Natural killer cell (primary cell): Measurements from ENCODE around the gene FAM131B. TPM values are rescaled to one million over a fixed set of nuclear protein-coding genes. Genes with fewer than 3 reads are reported as not detected.
A peak's percentile ranks its signal among the peaks of the same experiment; 100 is the strongest.

Experiments used
- ATAC-seq, 3 donors: fragments of 150-1000 bp in 2 of 3; fragments of 200-7000 bp in 1 of 3; cut with Tn5 transposase; 1 replicate in 1 of 3; 2 replicates in 2 of 3; pipeline ENCODE4 v1.10.0; 2021; ENCODE audit warnings: mild to moderate bottlenecking in 2 of 3, moderate library complexity in 2 of 3
- DNase-seq, 2 donors: peaks; one replicate each; pipeline versions ENCODE4 v3.0.0 to v3.0.0-alpha.2; 2013 to 2021; ENCODE audit warnings: mixed read lengths in 1 of 2
- H3K27ac ChIP-seq: one replicate; pipeline ENCODE4 v1.5.1; 2013; ENCODE audit warnings: mild to moderate bottlenecking, low read length
- H3K27me3 ChIP-seq: one replicate; pipeline ENCODE4 v1.6.1; 2013; ENCODE audit warnings: low read length; ENCODE audit not compliant: control insufficient read depth, insufficient read depth
- H3K36me3 ChIP-seq: one replicate; pipeline ENCODE4 v1.6.1; 2013; ENCODE audit warnings: low read length; ENCODE audit not compliant: control insufficient read depth, insufficient read depth
- H3K4me1 ChIP-seq: one replicate; pipeline ENCODE4 v1.6.1; 2013; ENCODE audit warnings: low read length; ENCODE audit not compliant: control insufficient read depth, insufficient read depth
- H3K4me3 ChIP-seq: one replicate; pipeline ENCODE4 v1.5.1; 2013; ENCODE audit warnings: low read length
- H3K9me3 ChIP-seq: one replicate; pipeline ENCODE4 v1.6.1; 2013; ENCODE audit warnings: low read length; ENCODE audit not compliant: control insufficient read depth, insufficient read depth
- H3K27ac Mint-ChIP-seq, 2 donors: one replicate each; pipeline ENCODE4 v1.8.0; 2022; ENCODE audit warnings: mild to moderate bottlenecking in 2 of 2, mixed read lengths in 2 of 2, moderate library complexity in 1 of 2
- H3K27me3 Mint-ChIP-seq, 2 donors: one replicate each; pipeline ENCODE4 v1.8.0; 2022; ENCODE audit warnings: low read depth in 2 of 2, mixed read lengths in 2 of 2
- H3K36me3 Mint-ChIP-seq: one replicate; pipeline ENCODE4 v1.8.0; 2022; ENCODE audit warnings: mixed read lengths
- H3K4me1 Mint-ChIP-seq, 2 donors: one replicate each; pipeline ENCODE4 v1.8.0; 2022; ENCODE audit warnings: mixed read lengths in 2 of 2
- H3K4me3 Mint-ChIP-seq: one replicate; pipeline ENCODE4 v1.8.0; 2022; ENCODE audit warnings: mild to moderate bottlenecking, moderate library complexity, mixed read lengths
- H3K9me3 Mint-ChIP-seq, 2 donors: one replicate each; pipeline ENCODE4 v1.8.0; 2022; ENCODE audit warnings: mixed read lengths in 2 of 2
- CTCF ChIP-seq: fragments of 200-600 bp; IDR thresholded peaks from one replicate; pipeline ENCODE4 v1.8.0; 2022; ENCODE audit warnings: antibody characterized with exemption
- WGBS: methylation state at CpG from one replicate; pipeline ENCODE4 v1.1.7; 2013; ENCODE audit warnings: missing lambda C conversion rate; ENCODE audit not compliant: insufficient coverage; 5-methylcytosine and 5-hydroxymethylcytosine counted together
- intact Hi-C: fragments of 100-400 bp; cut with micrococcal nuclease; formaldehyde crosslinking; loops from one replicate; pipeline ENCODE4 v1.14.2; 2022
- total RNA-seq, 4 donors: library from RNA; stranded (reverse); fragments of 120-200 nt in 1 of 4; gene quantifications; one replicate each; pipeline versions ENCODE4 v1.2.3 to v1.2.4, GENCODE V29; 2013 to 2022

The FAM131B gene
- total RNA-seq, 3 donors from 2014 or later (not counting 1 experiment from before 2014, with no cell fraction given): 2.3 to 2.8 (median 2.5) TPM

GRCh38 chr7:143385891-143386781 is 23.6 kb upstream of the FAM131B start:
- DNase-seq: peak; percentile 43 to 72
- H3K4me1 ChIP-seq: peaks cover 57% of the 10 kb centered on the region
- Mint-ChIP-seq H3K4me3 (no peak overlapping the region), H3K27me3 (no peaks in the 10 kb centered on the region), H3K4me1 (peaks cover 0 to 18% of the 10 kb centered on the region in 2 donors), H3K36me3 (no peaks in the 10 kb centered on the region), H3K27ac (no peak overlapping the region), H3K9me3 (no peaks in the 10 kb centered on the region)
- 9% methylated on average over 19 of the region's 19 CpGs for WGBS
- no peak overlapping the region for H3K4me3 ChIP-seq
- H3K27ac ChIP-seq: peak overlapping the region; percentile 64
- peak; percentile 57 to 70 (median 61) for ATAC-seq
- H3K36me3 ChIP-seq: peaks cover 43% of the 10 kb centered on the region
- H3K9me3 ChIP-seq: no peaks in the 10 kb centered on the region
- intact Hi-C loops: no loop called here
- H3K27me3 ChIP-seq: no peaks in the 10 kb centered on the region
- TF ChIP-seq CTCF: no peak

GRCh38 chr7:143384661-143385631 is 22.4 kb upstream of the FAM131B start:
- ATAC-seq: no peak
- H3K36me3 ChIP-seq: peaks cover 33% of the 10 kb centered on the region

GRCh38 chr7:143384148-143384547 is 21.6 kb upstream of the FAM131B start:
- DNase-seq (no peak), ATAC-seq (no peak)
- Histone ChIP-seq H3K4me3 (no peak overlapping the region), H3K9me3 (no peaks in the 10 kb centered on the region), H3K36me3 (peaks cover 25% of the 10 kb centered on the region), H3K27me3 (no peaks in the 10 kb centered on the region), H3K27ac (peak overlapping the region; percentile 6), H3K4me1 (peaks cover 68% of the 10 kb centered on the region)
- Mint-ChIP-seq H3K36me3 (no peaks in the 10 kb centered on the region), H3K9me3 (no peaks in the 10 kb centered on the region), H3K27ac (no peak overlapping the region), H3K4me3 (no peak overlapping the region), H3K4me1 (peaks cover 10 to 22% of the 10 kb centered on the region in 2 donors), H3K27me3 (no peaks in the 10 kb centered on the region)
- intact Hi-C loops: loop anchor here (5.0 kb wide), 1 partner anchor 672 kb away; no protein-coding TSS in a partner anchor
- 88% methylated on average over 5 of the region's 5 CpGs for WGBS
- no peak for TF ChIP-seq CTCF

More at GRCh38 chr7:143384661-143385631, 22.4 kb upstream of the FAM131B start:
- H3K4me3 ChIP-seq: no peak overlapping the region
- peak overlapping the region; percentile 6 for H3K27ac ChIP-seq
- H3K9me3 ChIP-seq: no peaks in the 10 kb centered on the region
- Mint-ChIP-seq H3K27ac (no peak overlapping the region), H3K4me3 (no peak overlapping the region), H3K4me1 (peaks cover 2 to 16% of the 10 kb centered on the region in 2 donors), H3K36me3 (no peaks in the 10 kb centered on the region), H3K9me3 (no peaks in the 10 kb centered on the region), H3K27me3 (no peaks in the 10 kb centered on the region)
- no peak for TF ChIP-seq CTCF
- 58% methylated on average over 13 of the region's 14 CpGs for WGBS
- intact Hi-C loops: loop anchor here (5.0 kb wide), 1 partner anchor 673 kb away; no protein-coding TSS in a partner anchor
- peak in 1 of 2 donors; percentile 35 for DNase-seq
- H3K27me3 ChIP-seq: no peaks in the 10 kb centered on the region
- peaks cover 60% of the 10 kb centered on the region for H3K4me1 ChIP-seq
